ES-I3 (cell line): ENCODE data around the gene NOXO1.

Source experiments
- H3K36me3 ChIP-seq: 2 replicates; pipeline ENCODE4 v1.6.1; 2013; ENCODE audit warnings: mild to moderate bottlenecking, low read length, control low read depth, moderate library complexity; ENCODE audit not compliant: insufficient read depth
- H3K4me1 ChIP-seq: 2 replicates; pipeline ENCODE4 v1.6.1; 2013; ENCODE audit warnings: mild to moderate bottlenecking, control low read depth, low read length; ENCODE audit not compliant: insufficient read depth
- H3K9ac ChIP-seq: 2 replicates; pipeline ENCODE4 v1.6.1; 2013; ENCODE audit warnings: low read depth, mild to moderate bottlenecking, low read length, moderate library complexity
- H3K9me3 ChIP-seq: 2 replicates; pipeline ENCODE4 v1.6.1; 2013; ENCODE audit warnings: mild to moderate bottlenecking, low read length, moderate library complexity; ENCODE audit not compliant: control insufficient read depth, insufficient read depth

Gene NOXO1

GRCh38 chr16:1975432-1976215, 5.6 kb downstream of the NOXO1 start:
- H3K9ac ChIP-seq: no peak overlapping the region
- H3K9me3 ChIP-seq: no peaks in the 10 kb centered on the region
- no peaks in the 10 kb centered on the region; the same call in 1 of the 2 replicates for H3K4me1 ChIP-seq
- H3K36me3 ChIP-seq: no peaks in the 10 kb centered on the region

- H3K9me3 ChIP-seq: no peaks in the 10 kb centered on the region
- H3K36me3 ChIP-seq: no peaks in the 10 kb centered on the region
- no peak overlapping the region for H3K9ac ChIP-seq
- H3K4me1 ChIP-seq: no peaks in the 10 kb centered on the region; the same call in 1 of the 2 replicates
These were observed 6.9 kb downstream of the NOXO1 start for GRCh38 chr16:1974157-1975070.

GRCh38 chr16:1973461-1974156, 7.7 kb downstream of the NOXO1 start:
- Histone ChIP-seq H3K9me3 (no peaks in the 10 kb centered on the region), H3K36me3 (no peaks in the 10 kb centered on the region), H3K4me1 (no peaks in the 10 kb centered on the region), H3K9ac (no peak overlapping the region)

GRCh38 chr16:1972490-1972877, 8.8 kb downstream of the NOXO1 start:
- Histone ChIP-seq H3K9ac (peak overlapping the region; percentile 98), H3K9me3 (no peaks in the 10 kb centered on the region), H3K36me3 (no peaks in the 10 kb centered on the region), H3K4me1 (no peaks in the 10 kb centered on the region)

- Histone ChIP-seq H3K9me3 (no peaks in the 10 kb centered on the region), H3K9ac (peak within 1 kb of the TSS; percentile 98), H3K36me3 (no peaks in the 10 kb centered on the region), H3K4me1 (no peaks in the 10 kb centered on the region)
These were observed 9.3 kb downstream of the NOXO1 start, which contains the start of gene TBL3 for GRCh38 chr16:1971796-1972489. TBL3 (plus strand) TSS chr16:1972053; CDS start chr16:1972165, 112 bp downstream.

- H3K9ac ChIP-seq: no peak overlapping the region
These were observed 12.9 kb downstream of the NOXO1 start for GRCh38 chr16:1968146-1968953.

GRCh38 chr16:1966460-1966859, 14.8 kb downstream of the NOXO1 start, which contains the start of gene RNF151:
RNF151 (plus strand) TSS chr16:1966856; CDS start chr16:1966882, 26 bp downstream.
- Histone ChIP-seq H3K9ac (peak within 1 kb of the TSS; percentile 99), H3K4me1 (peaks cover 5% of the 10 kb centered on the region; the same call in 1 of the 2 replicates), H3K9me3 (no peaks in the 10 kb centered on the region), H3K36me3 (peaks cover 22% of the 10 kb centered on the region)

More at GRCh38 chr16:1968146-1968953, 12.9 kb downstream of the NOXO1 start:
- Histone ChIP-seq H3K4me1 (peaks cover 5% of the 10 kb centered on the region; the same call in 1 of the 2 replicates), H3K36me3 (peaks cover 8% of the 10 kb centered on the region), H3K9me3 (no peaks in the 10 kb centered on the region)

GRCh38 chr16:1965396-1966001, 15.8 kb downstream of the NOXO1 start:
- Histone ChIP-seq H3K9ac (peak overlapping the region; percentile 99), H3K9me3 (no peaks in the 10 kb centered on the region), H3K4me1 (peaks cover 5% of the 10 kb centered on the region; the same call in 1 of the 2 replicates), H3K36me3 (peaks cover 22% of the 10 kb centered on the region)

- Histone ChIP-seq H3K9ac (peak within 1 kb of the TSS; percentile 99), H3K9me3 (no peaks in the 10 kb centered on the region), H3K4me1 (peaks cover 5% of the 10 kb centered on the region; the same call in 1 of the 2 replicates), H3K36me3 (peaks cover 22% of the 10 kb centered on the region)
These were observed 16.5 kb downstream of the NOXO1 start, which contains the start of gene RPS2 for GRCh38 chr16:1964506-1965395. RPS2 (minus strand) TSS chr16:1964826; CDS start chr16:1964625, 201 bp downstream.

GRCh38 chr16:1963806-1964505, 17.3 kb downstream of the NOXO1 start:
- peak overlapping the region; percentile 99 for H3K9ac ChIP-seq
- H3K9me3 ChIP-seq: no peaks in the 10 kb centered on the region
- H3K4me1 ChIP-seq: peaks cover 5% of the 10 kb centered on the region; the same call in 1 of the 2 replicates
- H3K36me3 ChIP-seq: peaks cover 22% of the 10 kb centered on the region
